Esophagus muscularis mucosa (tissue), 4 donors: Measurements from ENCODE around the gene PSMA3. TPM values are rescaled to one million over a fixed set of nuclear protein-coding genes. Genes with fewer than 3 reads are reported as not detected.

Source experiments
- DNase-seq: peaks from one replicate; pipeline ENCODE4 v3.0.0-alpha.2; 2017; ENCODE audit errors: extremely low spot score
- H3K27ac ChIP-seq, 4 donors: fragments of 200-600 bp; sonication (generic); replicated peaks in 1 of 4; 1 replicate in 3 of 4; 2 replicates in 1 of 4; pipeline ENCODE4 v1.5.1; 2016 to 2019; ENCODE audit warnings: mild to moderate bottlenecking in 1 of 4
- H3K27me3 ChIP-seq, 4 donors: fragments of 200-600 bp; sonication (generic); one replicate each; pipeline versions ENCODE4 v1.5.1 to v1.6.0; 2016 to 2019
- H3K36me3 ChIP-seq, 4 donors: fragments of 200-600 bp; sonication (generic); one replicate each; pipeline ENCODE4 v1.5.1; 2016 to 2019
- H3K4me1 ChIP-seq, 4 donors: fragments of 200-600 bp; sonication (generic); one replicate each; pipeline ENCODE4 v1.5.1; 2016 to 2019
- H3K4me3 ChIP-seq, 4 donors: fragments of 200-600 bp; sonication (generic); 1 replicate in 2 of 4; 2 replicates in 2 of 4; pipeline ENCODE4 v1.5.1; 2016 to 2019; ENCODE audit warnings: mild to moderate bottlenecking in 4 of 4, moderate library complexity in 1 of 4
- H3K9me3 ChIP-seq, 4 donors: fragments of 200-600 bp; sonication (generic); 1 replicate in 3 of 4; 2 replicates in 1 of 4; pipeline ENCODE4 v1.5.1; 2016 to 2019
- EP300 ChIP-seq: sonication (generic); formaldehyde crosslinking; IDR thresholded peaks from one replicate; pipeline ENCODE4 v1.6.1; 2017; ENCODE audit warnings: antibody characterized with exemption
- POLR2A ChIP-seq: fragments of 450-650 bp; IDR thresholded peaks from one replicate; pipeline ENCODE4 v1.6.1; 2017; ENCODE audit warnings: antibody characterized with exemption, moderate library complexity, mild to moderate bottlenecking, low read depth
- POLR2AphosphoS5 ChIP-seq, 2 donors: sonication (generic); formaldehyde crosslinking; IDR thresholded peaks; one replicate each; pipeline ENCODE4 v1.6.1; 2017; ENCODE audit warnings: antibody characterized with exemption in 2 of 2
- WGBS: methylation state at CpG from one replicate; pipeline ENCODE4 v1.1.5; 2018; 5-methylcytosine and 5-hydroxymethylcytosine counted together
- intact Hi-C: fragments of 100-400 bp; cut with DNase I; formaldehyde crosslinking; loops from one replicate; pipeline ENCODE4 v1.15.1; 2023
- total RNA-seq, 4 donors: library from RNA; depleted of rRNA; stranded (reverse); fragments of >200 nt; gene quantifications; one replicate each; pipeline versions ENCODE4 v1.1.0 to v1.2.1, GENCODE V29; 2016
- TF ChIP-seq, protein P1 (sequence below), 3 experiments: fragments of 200-600 bp in 2 of 3; fragments of 450-650 bp in 1 of 3; sonication (generic) in 2 of 3; IDR thresholded peaks; one replicate each; pipeline ENCODE4 v1.5.1; 2017 to 2019; ENCODE audit warnings: antibody characterized with exemption in 3 of 3, mild to moderate bottlenecking in 2 of 3, moderate library complexity in 1 of 3

PSMA3 gene
- total RNA-seq, 4 donors from 2014 or later: 69.8 to 98.0 (median 84.8) TPM

DNA sequence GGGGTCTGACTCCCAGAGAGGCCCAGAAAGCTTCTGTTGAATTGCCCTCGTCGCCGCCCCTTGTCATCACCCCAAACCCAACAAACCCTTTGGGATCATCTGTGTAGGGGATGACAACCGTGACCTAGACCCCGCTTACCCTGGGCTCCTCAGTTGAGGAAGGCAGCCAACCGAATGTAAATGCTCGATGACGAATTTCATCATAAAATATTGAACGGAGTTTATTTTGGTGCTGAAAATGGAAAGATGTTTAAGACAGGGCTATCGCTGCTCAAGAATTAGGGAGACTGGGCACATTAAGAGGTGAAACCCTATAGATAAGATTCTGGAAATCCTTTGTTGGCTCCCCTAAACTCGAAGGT lies 44.2 kb upstream of the PSMA3 start:
- Histone ChIP-seq H3K27me3 (no peaks in the 10 kb centered on the region), H3K9me3 (no peaks in the 10 kb centered on the region), H3K27ac (peak overlapping the region; percentile 92 to 94 (median 93)), H3K4me1 (peaks cover 12 to 30% (median 26%) of the 10 kb centered on the region in 4 donors), H3K36me3 (peaks cover 0 to 25% (median 21%) of the 10 kb centered on the region in 4 donors), H3K4me3 (peak overlapping the region; percentile 74 to 97 (median 78))
- intact Hi-C loops: loop anchor here (5.0 kb wide), 1 partner anchor 37 kb away; no protein-coding TSS in a partner anchor
- TF ChIP-seq POLR2A: no peak
- TF ChIP-seq EP300: no peak
- TF ChIP-seq POLR2AphosphoS5 (IDR thresholded peaks at IDR 0.05): no peak
- TF ChIP-seq, protein P1, sequence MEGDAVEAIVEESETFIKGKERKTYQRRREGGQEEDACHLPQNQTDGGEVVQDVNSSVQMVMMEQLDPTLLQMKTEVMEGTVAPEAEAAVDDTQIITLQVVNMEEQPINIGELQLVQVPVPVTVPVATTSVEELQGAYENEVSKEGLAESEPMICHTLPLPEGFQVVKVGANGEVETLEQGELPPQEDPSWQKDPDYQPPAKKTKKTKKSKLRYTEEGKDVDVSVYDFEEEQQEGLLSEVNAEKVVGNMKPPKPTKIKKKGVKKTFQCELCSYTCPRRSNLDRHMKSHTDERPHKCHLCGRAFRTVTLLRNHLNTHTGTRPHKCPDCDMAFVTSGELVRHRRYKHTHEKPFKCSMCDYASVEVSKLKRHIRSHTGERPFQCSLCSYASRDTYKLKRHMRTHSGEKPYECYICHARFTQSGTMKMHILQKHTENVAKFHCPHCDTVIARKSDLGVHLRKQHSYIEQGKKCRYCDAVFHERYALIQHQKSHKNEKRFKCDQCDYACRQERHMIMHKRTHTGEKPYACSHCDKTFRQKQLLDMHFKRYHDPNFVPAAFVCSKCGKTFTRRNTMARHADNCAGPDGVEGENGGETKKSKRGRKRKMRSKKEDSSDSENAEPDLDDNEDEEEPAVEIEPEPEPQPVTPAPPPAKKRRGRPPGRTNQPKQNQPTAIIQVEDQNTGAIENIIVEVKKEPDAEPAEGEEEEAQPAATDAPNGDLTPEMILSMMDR (IDR thresholded peaks at IDR 0.05): no peak
- DNase-seq: no peak
- WGBS: 0% methylated on average over 11 of the region's 11 CpGs

DNA sequence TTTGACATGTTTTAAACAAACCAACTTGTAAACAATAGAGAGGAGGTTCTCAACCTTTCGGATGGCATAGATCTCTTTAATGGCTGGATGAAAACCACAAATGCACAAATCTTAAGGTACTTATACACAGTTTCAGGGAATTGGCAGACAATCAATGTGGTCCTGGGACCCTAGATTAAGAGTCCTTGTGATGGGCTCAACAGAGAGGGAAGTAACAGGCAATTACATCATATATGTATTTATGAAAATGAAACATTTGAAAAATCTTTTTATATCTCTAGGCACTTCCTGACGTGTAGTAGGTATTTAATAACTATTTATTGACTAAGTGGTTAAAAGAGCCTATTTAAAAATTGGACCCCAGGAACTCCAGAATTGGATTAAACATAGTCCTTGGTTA lies 43.8 kb upstream of the PSMA3 start:
- Histone ChIP-seq H3K4me3 (peak overlapping the region; percentile 74 to 97 (median 78)), H3K36me3 (peaks cover 0 to 26% (median 24%) of the 10 kb centered on the region in 4 donors), H3K27ac (peak overlapping the region; percentile 92 to 94 (median 93)), H3K9me3 (no peaks in the 10 kb centered on the region), H3K4me1 (peaks cover 12 to 30% (median 26%) of the 10 kb centered on the region in 4 donors), H3K27me3 (no peaks in the 10 kb centered on the region)
- TF ChIP-seq POLR2AphosphoS5 (IDR thresholded peaks at IDR 0.05): no peak
- TF ChIP-seq, protein P1 (IDR thresholded peaks at IDR 0.05): no peak
- TF ChIP-seq EP300: no peak
- TF ChIP-seq POLR2A: no peak
- intact Hi-C loops: loop anchor here (5.0 kb wide), 1 partner anchor 36 kb away; no protein-coding TSS in a partner anchor
- DNase-seq: no peak
- WGBS: 0% methylated on average over 2 of the region's 2 CpGs

DNA sequence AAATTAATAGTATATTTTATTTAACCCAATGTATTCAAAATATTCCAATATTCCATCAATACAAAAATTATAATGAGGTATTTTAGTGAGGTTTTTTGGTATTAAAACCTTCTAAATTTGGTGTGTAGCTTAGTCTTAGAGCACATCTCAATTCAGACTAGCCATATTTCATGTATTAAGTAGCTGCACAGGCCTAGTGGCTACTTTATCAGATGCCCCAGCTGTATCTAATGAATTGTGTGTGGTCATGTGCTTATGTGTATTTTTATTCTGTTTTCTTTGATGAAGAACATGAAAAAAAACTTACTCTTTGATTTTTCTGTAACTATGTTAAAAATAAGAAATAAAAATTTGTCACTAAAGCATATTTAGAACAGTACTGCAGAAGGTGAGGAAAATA lies 31.5 kb upstream of the PSMA3 start:
- Histone ChIP-seq H3K4me3 (no peak overlapping the region), H3K4me1 (no peaks in the 10 kb centered on the region), H3K27me3 (no peaks in the 10 kb centered on the region), H3K36me3 (peaks cover 32 to 99% (median 76%) of the 10 kb centered on the region in 4 donors), H3K27ac (no peak overlapping the region), H3K9me3 (no peaks in the 10 kb centered on the region)
- intact Hi-C loops: no loop called here
- TF ChIP-seq POLR2A (no peak), EP300 (no peak), POLR2AphosphoS5 (IDR thresholded peaks at IDR 0.05) (no peak)
- TF ChIP-seq, protein P1 (IDR thresholded peaks at IDR 0.05): no peak
- DNase-seq: no peak

DNA sequence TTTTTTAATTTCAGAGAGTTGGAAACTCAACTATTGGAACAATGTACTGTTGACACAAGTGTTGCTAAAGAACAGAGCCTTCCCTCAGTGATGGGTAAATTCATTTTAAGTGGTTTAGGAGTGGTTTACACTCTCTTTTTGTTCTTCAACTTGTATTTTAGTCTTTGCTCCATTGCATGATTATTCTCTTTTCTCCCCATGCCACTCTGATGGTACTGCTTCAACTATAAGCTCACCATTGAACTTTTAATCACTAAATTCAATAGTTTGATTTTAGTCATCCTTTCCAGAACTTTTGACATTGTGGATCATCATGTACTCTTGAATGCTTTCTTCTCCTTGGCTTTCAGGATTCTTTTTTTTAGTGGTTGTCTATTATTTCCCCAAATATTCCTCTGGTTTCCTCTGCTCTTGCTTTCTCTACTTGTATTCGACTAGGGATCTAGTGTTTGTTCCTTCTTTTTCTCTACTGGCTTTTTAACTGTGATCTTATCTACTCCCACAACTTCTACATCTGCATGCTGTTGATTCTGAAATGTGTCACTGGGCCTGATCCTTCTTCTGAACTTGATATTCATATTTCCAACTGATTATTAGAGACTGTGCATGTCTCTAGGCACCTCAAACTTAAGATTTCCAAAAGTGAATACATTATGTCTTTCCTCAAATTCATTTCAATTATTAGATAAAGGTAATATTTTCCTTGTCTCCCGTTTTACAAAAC lies 29.3 kb upstream of the PSMA3 start:
- Histone ChIP-seq H3K36me3 (peaks cover 25 to 92% (median 68%) of the 10 kb centered on the region in 4 donors), H3K9me3 (no peaks in the 10 kb centered on the region), H3K4me1 (no peaks in the 10 kb centered on the region), H3K27ac (no peak overlapping the region), H3K27me3 (no peaks in the 10 kb centered on the region), H3K4me3 (no peak overlapping the region)
- intact Hi-C loops: no loop called here
- DNase-seq: no peak
- TF ChIP-seq POLR2AphosphoS5 (IDR thresholded peaks at IDR 0.05): no peak
- TF ChIP-seq, protein P1 (IDR thresholded peaks at IDR 0.05): no peak
- TF ChIP-seq POLR2A: no peak
- no peak for TF ChIP-seq EP300
- 94% methylated on average over 2 of the region's 2 CpGs for WGBS

DNA sequence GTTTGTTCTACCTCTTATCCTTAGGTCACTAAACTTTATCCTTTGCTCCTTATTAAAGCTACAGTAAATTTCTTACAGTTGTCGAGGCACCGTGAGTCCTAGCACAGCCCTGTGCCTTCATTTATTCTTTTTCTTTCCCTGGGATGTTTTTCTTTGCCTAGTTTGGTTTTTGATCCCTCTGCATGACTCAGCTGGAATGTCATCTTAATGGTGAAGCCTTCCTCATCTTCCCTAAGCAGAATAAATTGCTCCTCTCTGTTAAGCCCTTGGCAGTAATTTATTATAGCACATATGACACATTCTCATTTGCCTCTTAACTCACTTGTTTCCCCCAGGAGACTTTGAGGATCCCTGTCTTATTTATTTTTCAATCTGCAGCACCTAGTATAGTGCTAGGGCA lies 28.1 kb upstream of the PSMA3 start:
- no peak for DNase-seq
- 68% methylated on average over 2 of the region's 2 CpGs for WGBS
- Histone ChIP-seq H3K27ac (no peak overlapping the region), H3K36me3 (peaks cover 24 to 91% (median 71%) of the 10 kb centered on the region in 4 donors), H3K4me1 (no peaks in the 10 kb centered on the region), H3K9me3 (no peaks in the 10 kb centered on the region), H3K4me3 (no peak overlapping the region), H3K27me3 (no peaks in the 10 kb centered on the region)
- TF ChIP-seq, protein P1 (IDR thresholded peaks at IDR 0.05): no peak
- TF ChIP-seq POLR2A (no peak), POLR2AphosphoS5 (IDR thresholded peaks at IDR 0.05) (no peak), EP300 (no peak)
- intact Hi-C loops: no loop called here
